ENCODE data around the gene MAP3K19. TPM values are rescaled to one million over a fixed set of nuclear protein-coding genes. Genes with fewer than 3 reads are reported as not detected.

The MAP3K19 gene
- total RNA-seq, 1 experiment from 2014 or later: not detected

GRCh38 chr2:135078417-135078816 is 31.2 kb upstream of the MAP3K19 start (continued):
- TF ChIP-seq REST (IDR thresholded peaks at IDR 0.05; ENCODE audit: low read depth) (no peak), JUND (IDR thresholded peaks at IDR 0.05) (no peak), RAD21 (IDR thresholded peaks at IDR 0.05; ENCODE audit: low read depth) (no peak), SIN3A (IDR thresholded peaks at IDR 0.05; ENCODE audit: low read depth) (no peak), SP1 (IDR thresholded peaks at IDR 0.05; ENCODE audit: low read depth) (no peak), YY1 (IDR thresholded peaks at IDR 0.05; ENCODE audit: extremely low read depth, insufficient replicate concordance, low read depth, low read length) (no peak)

GRCh38 chr2:135076556-135076955 is 29.3 kb upstream of the MAP3K19 start:
- Histone ChIP-seq H3K79me2 (ENCODE audit: insufficient read depth, low read length) (peaks cover 55% of the 10 kb centered on the region), H3K9me3 (ENCODE audit: control insufficient read depth in 1 of 2, insufficient read depth in 1 of 2, low read depth in 1 of 2, low read length in 2 of 2) (peaks cover 18 to 24% of the 10 kb centered on the region in 2 experiments; a peak in 3 of 4 replicates), H4K20me1 (ENCODE audit: insufficient read depth) (no peaks in the 10 kb centered on the region), H3K27ac (ENCODE audit: low read depth, low read length) (no peak overlapping the region), H3K9me2 (ENCODE audit: insufficient read depth) (no peaks in the 10 kb centered on the region), H3K4me2 (ENCODE audit: low read length) (no peak overlapping the region), H3K36me3 (ENCODE audit: control insufficient read depth in 1 of 2, insufficient read depth in 2 of 2, low read length in 2 of 2) (peaks cover 0 to 6% of the 10 kb centered on the region in 2 experiments; a peak in 1 of 4 replicates), H3K4me3 (replicated peaks in 1 of 2; ENCODE audit: low read depth in 1 of 2, low read length in 2 of 2) (no peak overlapping the region), H3K27me3 (ENCODE audit: insufficient read depth, low read length) (no peaks in the 10 kb centered on the region), H3K9ac (ENCODE audit: low read length) (no peak overlapping the region), H2AFZ (ENCODE audit: low read depth, low read length, poor library complexity, severe bottlenecking) (no peak overlapping the region), H3K4me1 (ENCODE audit: control insufficient read depth in 1 of 2, insufficient read depth in 2 of 2, low read length in 2 of 2) (no peaks in the 10 kb centered on the region)
- no TSS peak for BruUV-seq (replicated peaks)
- intact Hi-C loops (cut with micrococcal nuclease): no loop called here
- no peak for ATAC-seq
- CTCF ChIA-PET: no interaction called here
- POLR2A ChIA-PET: no interaction called here
- DNase-seq (ENCODE audit: low read depth, low spot score): no peak
- RAD21 ChIA-PET (ENCODE audit: low non-redundant PET in 1 of 2, low total read pairs in 2 of 2, uncharacterized antibody in 2 of 2, unreplicated experiment in 2 of 2): no interaction called here
- TF ChIP-seq SP1 (IDR thresholded peaks at IDR 0.05; ENCODE audit: low read depth) (no peak), RAD21 (IDR thresholded peaks at IDR 0.05; ENCODE audit: low read depth) (no peak), CEBPB (IDR thresholded peaks at IDR 0.05; ENCODE audit: low read depth) (no peak), ATF3 (IDR thresholded peaks at IDR 0.05) (no peak), ELF1 (IDR thresholded peaks at IDR 0.05; ENCODE audit: borderline replicate concordance, low read depth) (no peak), EGR1 (IDR thresholded peaks at IDR 0.05; ENCODE audit: low read depth) (no peak), CBX3 (IDR thresholded peaks at IDR 0.05; ENCODE audit: low read depth) (no peak), EZH2 (IDR thresholded peaks at IDR 0.05) (no peak), TCF7L2 (IDR thresholded peaks at IDR 0.05; ENCODE audit: borderline replicate concordance, extremely low read depth, insufficient read depth, insufficient read length) (no peak), ZFX (IDR thresholded peaks at IDR 0.05) (no peak), YY1 (IDR thresholded peaks at IDR 0.05; ENCODE audit: extremely low read depth, insufficient replicate concordance, low read depth, low read length) (no peak), MAX (IDR thresholded peaks at IDR 0.05) (no peak), ZBTB33 (IDR thresholded peaks at IDR 0.05; ENCODE audit: extremely low read depth, insufficient replicate concordance, low read length) (no peak), POLR2A (IDR thresholded peaks at IDR 0.05; ENCODE audit: borderline replicate concordance, extremely low read depth, insufficient read depth, insufficient read length) (no peak), SRF (IDR thresholded peaks at IDR 0.05; ENCODE audit: low read depth) (no peak)

All from HCT116 (cell line).